Testis (tissue), 2 donors: ENCODE results near the gene MED17.

Source experiments
- CTCF ChIP-seq, 3 experiments: fragments of 450-650 bp in 2 of 3; fragments of 200-600 bp in 1 of 3; sonication (generic) in 1 of 3; IDR thresholded peaks; one replicate each; pipeline ENCODE4 v1.5.1; 2016 to 2019; ENCODE audit warnings: antibody characterized with exemption in 3 of 3, mild to moderate bottlenecking in 2 of 3, moderate library complexity in 1 of 3
- POLR2A ChIP-seq: fragments of 450-650 bp; IDR thresholded peaks from one replicate; pipeline ENCODE4 v1.6.1; 2017; ENCODE audit warnings: antibody characterized with exemption, mild to moderate bottlenecking, moderate library complexity

- TF ChIP-seq CTCF (IDR thresholded peaks at IDR 0.05) (no peak), POLR2A (no peak)
Measured at GRCh38 chr11:93736129-93736528, 48.0 kb upstream of the MED17 start.
